Panc1 (cell line): ENCODE data around the gene SYT2. TPM values are rescaled to one million over a fixed set of nuclear protein-coding genes. Genes with fewer than 3 reads are reported as not detected.

Experiments used
- ATAC-seq: fragments of 200-7000 bp; cut with Tn5 transposase; 2 replicates; pipeline ENCODE4 v1.9.1; 2020; ENCODE audit warnings: mild to moderate bottlenecking, moderate library complexity
- BruUV-seq: library from RNA; stranded (reverse); fragments of 400-500 nt; replicated peaks from 2 replicates; lab custom pipeline; 2021; lab: Mats Ljungman, UMichigan
- CTCF ChIA-PET: fragments of 300-600 bp; sonication (Branson Sonifier 250); formaldehyde crosslinking; loops from one replicate; lab custom pipeline; 2022; ENCODE audit warnings: antibody characterized with exemption; lab: Charles Lee
- POLR2A ChIA-PET: fragments of 300-600 bp; sonication (Branson Sonifier 250); formaldehyde crosslinking; loops from one replicate; lab custom pipeline; 2022; ENCODE audit warnings: antibody characterized with exemption; lab: Charles Lee
- DNase-seq: peaks from one replicate; pipeline ENCODE4 v3.0.0-alpha.2; 2010; ENCODE audit warnings: low read depth, low spot score
- H3K27ac ChIP-seq: 2 replicates; pipeline ENCODE4 v1.5.1; 2011; ENCODE audit warnings: mild to moderate bottlenecking, low read length, inconsistent platforms
- H3K27me3 ChIP-seq: fragments of 200-500 bp; sonication (Bioruptor generic); 2 replicates; pipeline ENCODE4 v1.6.0; 2014; ENCODE audit warnings: low read length, inconsistent platforms; ENCODE audit not compliant: control insufficient read depth, insufficient read depth
- H3K36me3 ChIP-seq: fragments of 200-500 bp; sonication (Bioruptor generic); 2 replicates; pipeline ENCODE4 v1.5.1; 2014; ENCODE audit warnings: inconsistent platforms, mild to moderate bottlenecking, low read length, moderate library complexity; ENCODE audit not compliant: control insufficient read depth, insufficient read depth
- H3K4me1 ChIP-seq: 2 replicates; pipeline ENCODE4 v1.5.1; 2011; ENCODE audit warnings: inconsistent platforms, mild to moderate bottlenecking, low read length, moderate library complexity; ENCODE audit not compliant: control insufficient read depth, insufficient read depth
- H3K4me3 ChIP-seq, 2 experiments: 2 replicates each; pipeline ENCODE4 v1.5.1; 2011 to 2012; ENCODE audit warnings: low read depth in 2 of 2, low read length in 2 of 2, mild to moderate bottlenecking in 2 of 2, inconsistent platforms in 1 of 2, moderate library complexity in 1 of 2
- H3K9me3 ChIP-seq: fragments of 200-500 bp; sonication (Bioruptor generic); 2 replicates; pipeline ENCODE4 v1.5.1; 2014; ENCODE audit warnings: low read depth, mild to moderate bottlenecking, inconsistent platforms, low read length, moderate library complexity; ENCODE audit not compliant: control insufficient read depth, insufficient read depth
- POLR2AphosphoS5 ChIP-seq: IDR thresholded peaks from 2 replicates; pipeline ENCODE4 v1.6.1; 2012; ENCODE audit warnings: mild to moderate bottlenecking, low read depth, low read length, moderate library complexity
- SIN3A ChIP-seq: IDR thresholded peaks from 2 replicates; pipeline ENCODE4 v1.6.1; 2012; ENCODE audit warnings: low read depth, mild to moderate bottlenecking, low read length, moderate library complexity, borderline replicate concordance; ENCODE audit not compliant: insufficient read depth
- TCF7L2 ChIP-seq: IDR thresholded peaks from 2 replicates; pipeline ENCODE4 v1.6.1; 2011; ENCODE audit warnings: mild to moderate bottlenecking, low read depth, low read length, inconsistent platforms
- in situ Hi-C: cut with HindIII; loops from 2 replicates; pipeline ENCODE4 v1.10.0; 2016; ENCODE audit warnings: low sequenced_read_pairs, low pct_unique_long_range_greater_than_20kb
- intact Hi-C: fragments of 100-400 bp; cut with micrococcal nuclease; formaldehyde crosslinking; loops from one replicate; pipeline ENCODE4 v1.10.0; 2022; ENCODE audit not compliant: unreplicated experiment
- total RNA-seq: library from RNA; stranded (reverse); gene quantifications from one replicate; pipeline ENCODE4 v1.2.1, GENCODE V29; 2021; ENCODE audit not compliant: unreplicated experiment
- TF ChIP-seq, protein P1 (sequence below), 2 experiments: IDR thresholded peaks; 2 replicates each; pipeline ENCODE4 v1.6.1; 2011 to 2012; ENCODE audit warnings: low read depth in 2 of 2, control low read depth in 1 of 2, low read length in 1 of 2, mild to moderate bottlenecking in 1 of 2, moderate library complexity in 1 of 2; ENCODE audit not compliant: insufficient read depth in 1 of 2
- TF ChIP-seq, protein P2 (sequence below): fragments of 450-650 bp; IDR thresholded peaks from 2 replicates; pipeline ENCODE4 v1.5.1; 2017; ENCODE audit warnings: mild to moderate bottlenecking

Gene SYT2
- total RNA-seq, 1 experiment from 2014 or later, result 0.03 TPM

DNA sequence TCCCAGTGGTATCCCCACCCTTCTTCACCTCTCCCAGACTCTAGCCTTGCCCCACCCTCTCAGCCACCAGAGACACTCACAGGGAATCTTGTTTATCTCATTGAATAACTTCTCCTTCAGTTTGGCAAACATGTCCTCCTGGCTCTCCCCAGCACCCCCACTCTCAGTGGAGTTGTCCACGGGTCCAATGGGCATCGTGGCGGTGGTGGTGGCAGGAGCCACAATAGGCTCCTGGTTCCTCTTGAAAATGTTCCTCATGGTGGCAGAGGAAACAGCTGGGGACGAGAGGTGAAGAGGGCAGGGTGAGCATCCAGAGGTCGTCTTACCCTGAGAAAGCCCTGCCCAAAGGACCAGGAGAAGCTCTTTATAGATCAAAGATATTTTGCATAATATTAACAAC, 104.7 kb downstream of the SYT2 start:
- ATAC-seq (no peak), DNase-seq (no peak)
- CTCF ChIA-PET, result no interaction called here
- intact Hi-C loops (loop anchor here (10.0 kb wide), 1 partner anchor 141 kb away; no protein-coding TSS in a partner anchor), in situ Hi-C loops (no loop called here)
- Histone ChIP-seq H3K4me1 (no peaks in the 10 kb centered on the region), H3K36me3 (no peaks in the 10 kb centered on the region), H3K4me3 (no peak overlapping the region), H3K9me3 (no peaks in the 10 kb centered on the region), H3K27ac (no peak overlapping the region), H3K27me3 (no peaks in the 10 kb centered on the region)
- TF ChIP-seq, protein P1, sequence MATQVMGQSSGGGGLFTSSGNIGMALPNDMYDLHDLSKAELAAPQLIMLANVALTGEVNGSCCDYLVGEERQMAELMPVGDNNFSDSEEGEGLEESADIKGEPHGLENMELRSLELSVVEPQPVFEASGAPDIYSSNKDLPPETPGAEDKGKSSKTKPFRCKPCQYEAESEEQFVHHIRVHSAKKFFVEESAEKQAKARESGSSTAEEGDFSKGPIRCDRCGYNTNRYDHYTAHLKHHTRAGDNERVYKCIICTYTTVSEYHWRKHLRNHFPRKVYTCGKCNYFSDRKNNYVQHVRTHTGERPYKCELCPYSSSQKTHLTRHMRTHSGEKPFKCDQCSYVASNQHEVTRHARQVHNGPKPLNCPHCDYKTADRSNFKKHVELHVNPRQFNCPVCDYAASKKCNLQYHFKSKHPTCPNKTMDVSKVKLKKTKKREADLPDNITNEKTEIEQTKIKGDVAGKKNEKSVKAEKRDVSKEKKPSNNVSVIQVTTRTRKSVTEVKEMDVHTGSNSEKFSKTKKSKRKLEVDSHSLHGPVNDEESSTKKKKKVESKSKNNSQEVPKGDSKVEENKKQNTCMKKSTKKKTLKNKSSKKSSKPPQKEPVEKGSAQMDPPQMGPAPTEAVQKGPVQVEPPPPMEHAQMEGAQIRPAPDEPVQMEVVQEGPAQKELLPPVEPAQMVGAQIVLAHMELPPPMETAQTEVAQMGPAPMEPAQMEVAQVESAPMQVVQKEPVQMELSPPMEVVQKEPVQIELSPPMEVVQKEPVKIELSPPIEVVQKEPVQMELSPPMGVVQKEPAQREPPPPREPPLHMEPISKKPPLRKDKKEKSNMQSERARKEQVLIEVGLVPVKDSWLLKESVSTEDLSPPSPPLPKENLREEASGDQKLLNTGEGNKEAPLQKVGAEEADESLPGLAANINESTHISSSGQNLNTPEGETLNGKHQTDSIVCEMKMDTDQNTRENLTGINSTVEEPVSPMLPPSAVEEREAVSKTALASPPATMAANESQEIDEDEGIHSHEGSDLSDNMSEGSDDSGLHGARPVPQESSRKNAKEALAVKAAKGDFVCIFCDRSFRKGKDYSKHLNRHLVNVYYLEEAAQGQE (IDR thresholded peaks at IDR 0.05; ENCODE audit: insufficient read depth in 1 of 2, low read depth in 2 of 2, low read length in 1 of 2), result no peak
- no peak for TF ChIP-seq POLR2AphosphoS5
- no peak for TF ChIP-seq SIN3A
- TF ChIP-seq TCF7L2, result no peak
- TF ChIP-seq, protein P2, sequence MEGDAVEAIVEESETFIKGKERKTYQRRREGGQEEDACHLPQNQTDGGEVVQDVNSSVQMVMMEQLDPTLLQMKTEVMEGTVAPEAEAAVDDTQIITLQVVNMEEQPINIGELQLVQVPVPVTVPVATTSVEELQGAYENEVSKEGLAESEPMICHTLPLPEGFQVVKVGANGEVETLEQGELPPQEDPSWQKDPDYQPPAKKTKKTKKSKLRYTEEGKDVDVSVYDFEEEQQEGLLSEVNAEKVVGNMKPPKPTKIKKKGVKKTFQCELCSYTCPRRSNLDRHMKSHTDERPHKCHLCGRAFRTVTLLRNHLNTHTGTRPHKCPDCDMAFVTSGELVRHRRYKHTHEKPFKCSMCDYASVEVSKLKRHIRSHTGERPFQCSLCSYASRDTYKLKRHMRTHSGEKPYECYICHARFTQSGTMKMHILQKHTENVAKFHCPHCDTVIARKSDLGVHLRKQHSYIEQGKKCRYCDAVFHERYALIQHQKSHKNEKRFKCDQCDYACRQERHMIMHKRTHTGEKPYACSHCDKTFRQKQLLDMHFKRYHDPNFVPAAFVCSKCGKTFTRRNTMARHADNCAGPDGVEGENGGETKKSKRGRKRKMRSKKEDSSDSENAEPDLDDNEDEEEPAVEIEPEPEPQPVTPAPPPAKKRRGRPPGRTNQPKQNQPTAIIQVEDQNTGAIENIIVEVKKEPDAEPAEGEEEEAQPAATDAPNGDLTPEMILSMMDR, result no peak
- POLR2A ChIA-PET, result no interaction called here
- no TSS peak for BruUV-seq

DNA sequence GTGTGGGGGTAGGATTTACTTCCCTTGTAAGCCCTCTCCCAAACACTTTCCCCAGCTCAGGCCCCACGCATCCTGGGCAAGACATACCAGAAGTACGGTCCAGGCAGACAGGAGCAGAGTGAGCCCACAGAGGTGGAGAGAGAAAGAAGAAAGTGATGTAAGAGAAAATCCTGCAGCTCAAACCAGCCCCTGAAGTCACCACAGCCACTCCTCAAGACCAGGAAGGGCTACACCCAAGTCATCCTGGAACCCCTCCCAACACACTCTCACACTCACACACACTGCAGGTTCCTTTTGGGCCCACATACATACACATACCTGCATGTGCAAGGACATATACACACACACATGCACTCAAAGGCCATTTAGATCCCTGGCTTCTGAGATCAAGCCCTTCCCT, 106.8 kb downstream of the SYT2 start:
- H3K27ac ChIP-seq, result no peak overlapping the region
- CTCF ChIA-PET, result interaction anchor here (0.7 kb wide), 1 partner anchor 403 kb away, joined by 6 read pairs; no protein-coding TSS in a partner anchor
- no peaks in the 10 kb centered on the region for H3K27me3 ChIP-seq
- no peaks in the 10 kb centered on the region for H3K4me1 ChIP-seq
- H3K4me3 ChIP-seq, result no peak overlapping the region
- no TSS peak for BruUV-seq
- TF ChIP-seq, protein P2, result no peak
- TF ChIP-seq POLR2AphosphoS5, result no peak
- DNase-seq (no peak), ATAC-seq (no peak)
- intact Hi-C loops, result loop anchor here (10.0 kb wide), 1 partner anchor 139 kb away; no protein-coding TSS in a partner anchor
- in situ Hi-C loops, result no loop called here
- H3K9me3 ChIP-seq, result no peaks in the 10 kb centered on the region
- POLR2A ChIA-PET, result no interaction called here
- no peaks in the 10 kb centered on the region for H3K36me3 ChIP-seq
